ENCODE data around the gene HOXD10.

HOXD10 gene

GRCh38 chr2:176110415-176111308 is 5.9 kb upstream of the HOXD10 start:
- Histone ChIP-seq H3K4me3 (peak overlapping the region; percentile 81), H3K9ac (ENCODE audit: insufficient read length) (no peak overlapping the region), H3K27ac (peak overlapping the region; percentile 0; the same call in 1 of the 2 replicates), H3K36me3 (ENCODE audit: insufficient read depth, low read length) (peaks cover 62% of the 10 kb centered on the region), H3K9me3 (ENCODE audit: low read depth, low read length) (no peaks in the 10 kb centered on the region)
- no peak for TF ChIP-seq FOXP2 (optimal IDR thresholded peaks at IDR 0.05; ENCODE audit: control extremely low read depth, extremely low read length, insufficient read depth)
- TF ChIP-seq POLR2AphosphoS5 (IDR thresholded peaks at IDR 0.05; ENCODE audit: borderline replicate concordance, low read depth, low read length), result no peak
- no peak for TF ChIP-seq EZH2 (IDR thresholded peaks at IDR 0.05)
- DNase-seq (ENCODE audit: low read depth, low spot score), result no peak

GRCh38 chr2:176111309-176111663 is 5.3 kb upstream of the HOXD10 start:
- Histone ChIP-seq H3K9me3 (ENCODE audit: low read depth, low read length) (no peaks in the 10 kb centered on the region), H3K4me3 (no peak overlapping the region; the same call in 1 of the 2 replicates), H3K36me3 (ENCODE audit: insufficient read depth, low read length) (peaks cover 69% of the 10 kb centered on the region), H3K9ac (ENCODE audit: insufficient read length) (no peak overlapping the region), H3K27ac (no peak overlapping the region)
- DNase-seq (ENCODE audit: low read depth, low spot score), result no peak
- TF ChIP-seq POLR2AphosphoS5 (IDR thresholded peaks at IDR 0.05; ENCODE audit: borderline replicate concordance, low read depth, low read length), result no peak

- no peak for DNase-seq (ENCODE audit: low read depth, low spot score)
- no peak overlapping the region for H3K9ac ChIP-seq (ENCODE audit: insufficient read length)
- H3K27ac ChIP-seq, result no peak overlapping the region
- H3K4me3 ChIP-seq, result no peak overlapping the region
- no peaks in the 10 kb centered on the region for H3K9me3 ChIP-seq (ENCODE audit: low read depth, low read length)
- H3K36me3 ChIP-seq (ENCODE audit: insufficient read depth, low read length), result peaks cover 75% of the 10 kb centered on the region
- TF ChIP-seq EZH2 (IDR thresholded peaks at IDR 0.05) (no peak), POLR2AphosphoS5 (IDR thresholded peaks at IDR 0.05; ENCODE audit: borderline replicate concordance, low read depth, low read length) (no peak), FOXP2 (optimal IDR thresholded peaks at IDR 0.05; ENCODE audit: control extremely low read depth, extremely low read length, insufficient read depth) (no peak)
These were observed 4.7 kb upstream of the HOXD10 start for GRCh38 chr2:176111846-176112374.

- TF ChIP-seq EZH2 (IDR thresholded peaks at IDR 0.05) (no peak), POLR2AphosphoS5 (IDR thresholded peaks at IDR 0.05; ENCODE audit: borderline replicate concordance, low read depth, low read length) (no peak), FOXP2 (optimal IDR thresholded peaks at IDR 0.05; ENCODE audit: control extremely low read depth, extremely low read length, insufficient read depth) (no peak)
- no peak overlapping the region for H3K9ac ChIP-seq (ENCODE audit: insufficient read length)
- no peak overlapping the region for H3K4me3 ChIP-seq
- peaks cover 82% of the 10 kb centered on the region for H3K36me3 ChIP-seq (ENCODE audit: insufficient read depth, low read length)
- H3K27ac ChIP-seq, result no peak overlapping the region
- H3K9me3 ChIP-seq (ENCODE audit: low read depth, low read length), result no peaks in the 10 kb centered on the region
- DNase-seq (ENCODE audit: low read depth, low spot score), result no peak
These were observed 3.9 kb upstream of the HOXD10 start for GRCh38 chr2:176112375-176113302.

GRCh38 chr2:176114120-176114929 is 2.3 kb upstream of the HOXD10 start:
- no peaks in the 10 kb centered on the region for H3K9me3 ChIP-seq (ENCODE audit: low read depth, low read length)
- DNase-seq (ENCODE audit: low read depth, low spot score), result no peak
- peaks cover 91% of the 10 kb centered on the region for H3K36me3 ChIP-seq (ENCODE audit: insufficient read depth, low read length)
- no peak overlapping the region for H3K4me3 ChIP-seq
- no peak for TF ChIP-seq FOXP2 (optimal IDR thresholded peaks at IDR 0.05; ENCODE audit: control extremely low read depth, extremely low read length, insufficient read depth)
- no peak for TF ChIP-seq EZH2 (IDR thresholded peaks at IDR 0.05)
- no peak for TF ChIP-seq POLR2AphosphoS5 (IDR thresholded peaks at IDR 0.05; ENCODE audit: borderline replicate concordance, low read depth, low read length)
- H3K9ac ChIP-seq (ENCODE audit: insufficient read length), result no peak overlapping the region
- no peak overlapping the region for H3K27ac ChIP-seq

- no peaks in the 10 kb centered on the region for H3K9me3 ChIP-seq (ENCODE audit: low read depth, low read length)
- no peak for DNase-seq (ENCODE audit: low read depth, low spot score)
- TF ChIP-seq FOXP2 (optimal IDR thresholded peaks at IDR 0.05; ENCODE audit: control extremely low read depth, extremely low read length, insufficient read depth) (no peak), EZH2 (IDR thresholded peaks at IDR 0.05) (no peak), POLR2AphosphoS5 (IDR thresholded peaks at IDR 0.05; ENCODE audit: borderline replicate concordance, low read depth, low read length) (no peak)
- H3K9ac ChIP-seq (ENCODE audit: insufficient read length), result no peak overlapping the region
- no peak overlapping the region for H3K4me3 ChIP-seq
- 0 out of 2 replicates have a peak overlapping the region, but pooled peaks have one; percentile 21 for H3K27ac ChIP-seq
- peaks cover 89% of the 10 kb centered on the region for H3K36me3 ChIP-seq (ENCODE audit: insufficient read depth, low read length)
These were observed 1.5 kb upstream of the HOXD10 start for GRCh38 chr2:176114930-176115625.

- no peak for DNase-seq (ENCODE audit: low read depth, low spot score)
- no peak overlapping the region for H3K27ac ChIP-seq
- no peaks in the 10 kb centered on the region for H3K9me3 ChIP-seq (ENCODE audit: low read depth, low read length)
- TF ChIP-seq EZH2 (IDR thresholded peaks at IDR 0.05), result no peak
- TF ChIP-seq FOXP2 (optimal IDR thresholded peaks at IDR 0.05; ENCODE audit: control extremely low read depth, extremely low read length, insufficient read depth), result no peak
- no peak for TF ChIP-seq POLR2AphosphoS5 (IDR thresholded peaks at IDR 0.05; ENCODE audit: borderline replicate concordance, low read depth, low read length)
- H3K36me3 ChIP-seq (ENCODE audit: insufficient read depth, low read length), result peaks cover 67% of the 10 kb centered on the region
- no peak overlapping the region for H3K4me3 ChIP-seq
- no peak overlapping the region for H3K9ac ChIP-seq (ENCODE audit: insufficient read length)
These were observed 714 bp downstream of the HOXD10 start for GRCh38 chr2:176117162-176117822.

Measured in SK-N-MC (cell line).